ENCODE results near the gene PKHD1.

Gene PKHD1

DNA sequence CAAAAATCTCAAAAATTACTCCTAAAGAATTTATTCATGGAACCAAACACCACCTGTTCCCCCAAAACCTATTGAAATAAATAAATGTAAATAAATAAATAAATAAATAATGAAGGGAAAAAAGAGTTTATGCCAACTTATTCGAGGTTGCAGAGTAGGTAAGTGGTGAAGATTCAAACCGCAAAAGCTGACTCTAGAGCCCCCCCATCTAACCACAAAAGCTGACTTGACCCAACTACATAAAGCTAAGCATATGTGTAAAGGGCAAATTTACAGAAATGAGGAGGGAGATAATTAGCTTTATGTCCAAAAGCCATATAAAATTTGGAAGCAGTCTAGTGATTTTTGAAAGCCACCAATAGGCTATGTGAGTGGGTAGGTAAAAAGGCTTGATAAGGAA lies 486.9 kb downstream of the PKHD1 start:
- DNase-seq = no peak

DNA sequence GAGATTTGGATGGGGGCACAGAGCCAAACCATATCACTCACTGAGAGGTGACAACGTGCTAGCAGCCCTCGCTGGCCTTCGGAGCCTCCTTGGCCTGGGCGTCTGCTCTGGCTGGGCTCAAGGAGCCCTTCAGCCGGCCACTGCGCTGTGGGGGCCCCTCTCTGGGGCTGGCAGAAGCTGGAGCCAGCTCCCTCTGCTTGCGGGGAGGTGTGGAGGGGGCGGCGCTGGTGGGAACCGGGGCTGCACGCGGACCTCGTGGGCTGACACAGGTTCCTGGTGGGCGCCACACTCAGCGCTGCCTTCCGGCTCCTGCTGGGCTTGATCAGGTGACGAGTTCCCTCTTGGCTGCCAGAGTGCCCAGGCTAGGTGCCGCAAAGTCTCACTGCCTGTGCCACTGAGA lies 489.2 kb downstream of the PKHD1 start:
- no peak for DNase-seq

DNA sequence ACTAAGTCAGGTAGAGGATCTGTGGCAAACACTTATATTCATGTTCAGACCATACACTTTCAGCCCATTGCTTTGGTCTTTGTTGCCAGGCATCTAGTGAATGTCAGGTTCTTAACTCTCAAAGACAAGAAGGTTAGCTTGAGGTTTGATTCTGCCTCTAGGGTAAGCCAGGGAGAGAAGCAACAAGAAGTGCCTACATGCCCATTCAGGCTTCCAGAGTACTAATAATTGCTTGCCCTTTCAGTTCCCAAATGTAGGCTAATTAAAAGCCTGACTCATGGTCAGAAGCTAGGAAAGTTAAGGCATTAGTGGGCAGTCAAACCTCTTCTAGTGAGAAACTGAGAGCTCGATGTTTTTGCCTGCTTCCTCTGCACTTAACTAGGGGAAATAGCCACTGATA lies 492.4 kb downstream of the PKHD1 start:
- no peak for DNase-seq

DNA sequence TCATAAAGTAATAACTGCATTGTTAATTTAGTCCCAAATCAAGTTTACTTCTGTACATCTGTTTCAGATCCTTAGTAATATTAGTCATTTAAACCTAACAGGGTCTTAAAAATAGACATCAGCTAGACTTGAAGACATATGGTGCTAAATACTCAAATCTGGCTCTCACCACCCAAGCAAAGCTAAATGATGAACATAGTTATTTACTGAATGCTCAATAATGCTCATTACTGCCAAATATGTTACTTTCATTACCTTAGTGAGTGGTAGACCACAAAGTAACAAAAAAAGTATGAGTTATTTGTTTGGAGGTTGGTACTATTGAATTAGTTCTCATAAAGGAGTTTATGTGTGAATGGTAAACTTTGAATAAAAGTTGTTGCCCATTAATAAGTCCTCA lies 502.1 kb downstream of the PKHD1 start:
- DNase-seq = no peak

DNA sequence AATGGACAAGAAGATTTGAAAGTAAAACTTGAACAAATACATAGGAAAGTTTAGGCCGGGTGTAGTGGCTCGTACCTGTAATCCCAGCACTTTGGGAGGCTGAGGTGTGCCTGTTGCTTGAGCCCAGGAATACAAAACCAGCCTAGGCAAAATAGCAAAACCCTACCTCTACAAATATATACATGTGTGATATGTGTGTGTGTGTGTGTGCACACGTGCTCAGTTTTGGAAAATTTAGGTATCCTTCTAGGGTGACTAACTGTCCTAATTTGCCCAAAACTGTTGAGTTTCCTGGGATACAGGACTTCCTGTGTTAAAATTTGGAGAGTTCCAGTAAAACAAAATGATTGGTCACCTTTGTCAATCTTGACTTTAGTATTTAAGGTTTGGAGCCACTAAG lies 503.2 kb downstream of the PKHD1 start:
- DNase-seq = no peak

DNA sequence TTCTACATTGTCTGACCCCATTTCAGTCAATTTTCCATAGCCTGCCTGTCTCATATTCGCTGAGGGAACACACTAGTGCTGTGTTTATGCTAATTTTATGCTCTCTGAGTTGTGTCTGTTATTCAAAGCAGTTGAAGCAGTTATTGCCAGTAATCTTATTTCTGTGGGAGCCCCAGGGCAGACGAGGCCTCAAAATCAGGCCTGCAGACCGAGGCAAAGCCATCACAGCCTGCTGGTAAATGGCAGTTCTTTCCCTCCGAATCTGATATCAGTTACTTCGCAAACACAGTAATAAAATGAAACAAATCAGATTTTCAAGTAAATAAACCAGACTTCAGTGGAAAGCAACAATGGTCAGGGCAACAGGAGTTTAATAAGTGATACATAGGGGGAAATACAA lies 508.4 kb downstream of the PKHD1 start:
- DNase-seq = no peak

DNA sequence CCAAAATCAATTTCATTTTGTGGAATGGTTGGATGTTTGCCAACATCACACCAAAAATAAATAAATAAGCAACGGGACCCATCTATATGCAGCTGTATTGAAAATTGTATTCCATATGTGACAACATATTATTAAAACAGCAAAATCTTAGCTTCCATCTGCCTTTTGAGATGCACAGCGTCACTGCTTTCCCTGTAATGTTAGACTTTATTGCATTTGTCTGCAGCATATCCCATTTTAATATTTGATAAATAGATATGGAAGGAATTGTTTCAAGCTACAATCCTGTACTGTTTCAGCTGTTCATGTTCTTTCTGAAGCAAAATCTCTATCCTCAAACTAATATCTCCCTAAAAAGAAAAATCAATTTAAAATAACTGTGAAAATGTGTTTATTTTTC lies 509.1 kb downstream of the PKHD1 start:
- DNase-seq = no peak

DNA sequence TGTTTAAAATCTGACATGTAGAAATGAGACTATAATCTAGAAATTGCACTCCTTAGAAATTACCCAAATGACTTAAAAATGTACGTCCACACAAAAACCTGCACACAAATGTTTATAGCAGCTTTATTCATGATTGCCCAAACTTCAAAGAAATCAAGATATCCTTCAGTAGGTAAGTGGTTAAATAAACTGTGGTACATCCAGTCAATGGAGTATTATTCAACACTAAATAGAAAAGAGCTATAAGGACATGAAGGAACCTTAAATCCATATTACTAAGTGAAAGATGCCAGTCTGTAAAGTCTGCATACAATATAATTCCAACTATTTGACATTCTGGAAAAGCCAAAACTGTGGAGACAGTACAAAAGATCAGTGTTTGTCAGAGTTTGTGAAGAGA lies 513.4 kb downstream of the PKHD1 start:
- DNase-seq = no peak

DNA sequence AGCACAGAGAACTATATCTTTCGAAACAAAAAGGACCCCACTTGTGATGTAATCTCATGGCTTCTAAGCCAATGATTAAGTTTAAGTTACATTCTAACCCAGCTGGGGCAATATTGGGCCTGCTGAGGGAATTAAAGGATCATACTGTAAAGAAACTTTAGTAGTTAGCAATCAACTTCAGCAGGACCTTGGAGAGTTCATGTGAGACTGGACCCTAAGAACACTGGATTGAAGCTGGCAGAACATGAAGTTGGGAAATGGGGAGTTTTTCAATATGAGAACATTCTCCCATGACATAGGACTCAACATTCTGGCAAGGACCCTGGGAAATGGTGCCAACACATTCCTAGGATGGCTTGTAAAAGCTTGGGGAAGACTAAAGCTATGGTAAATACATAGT lies 516.2 kb downstream of the PKHD1 start:
- no peak for DNase-seq

DNA sequence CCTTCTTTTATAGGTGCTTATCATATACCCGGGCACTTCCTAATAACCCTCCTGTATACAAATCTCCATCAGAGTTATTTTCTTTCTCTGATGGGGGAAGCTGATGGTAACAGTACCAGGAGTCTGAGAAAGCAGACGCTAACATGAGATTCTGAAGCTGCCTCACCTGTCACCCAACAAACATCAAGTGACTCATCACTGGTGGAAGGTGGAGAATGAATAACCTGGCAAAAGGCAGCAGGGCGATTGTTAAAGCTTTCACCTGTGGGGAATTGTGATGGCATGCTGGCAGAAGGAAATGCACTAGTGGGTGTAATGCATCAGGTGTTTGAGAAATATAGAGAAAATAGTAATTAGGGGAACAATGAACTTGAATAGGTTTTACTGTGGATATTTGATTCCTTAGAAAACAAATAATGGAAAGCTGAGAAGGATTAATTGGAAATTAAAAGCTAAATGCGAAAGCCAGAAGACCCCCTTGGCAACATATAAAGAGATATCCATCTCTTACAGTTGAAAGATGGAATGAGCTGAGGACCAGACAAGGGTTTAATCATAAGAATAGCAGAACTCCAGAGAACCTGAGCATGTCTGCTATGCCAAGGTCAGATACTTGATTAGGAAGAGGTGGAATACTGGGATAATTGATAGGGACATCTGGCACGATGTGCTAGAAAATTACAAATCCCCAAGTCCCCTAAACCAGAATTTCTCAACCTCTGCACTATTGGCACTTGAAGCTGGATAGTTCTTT lies 517.1 kb downstream of the PKHD1 start:
- DNase-seq = no peak

DNA sequence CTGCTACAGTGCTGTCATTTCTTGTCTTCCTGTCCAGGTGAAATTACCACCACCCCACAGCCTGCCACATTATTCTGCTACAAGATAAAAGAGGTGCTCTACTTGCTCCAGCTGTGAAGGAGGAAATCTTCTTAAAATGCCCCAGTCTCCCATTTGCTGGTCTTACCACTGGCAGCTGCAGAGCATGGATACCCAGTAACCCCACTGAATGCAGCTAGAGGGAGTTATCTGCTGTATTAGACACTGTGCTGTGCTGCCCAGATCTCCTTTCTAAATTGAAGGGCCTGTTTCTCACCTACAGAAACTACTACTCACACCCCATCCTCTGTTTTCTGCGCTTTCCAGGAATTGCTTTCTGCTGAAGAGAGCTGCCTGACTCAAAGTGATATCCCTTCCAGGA lies 517.8 kb downstream of the PKHD1 start:
- peak; percentile 34 for DNase-seq

DNA sequence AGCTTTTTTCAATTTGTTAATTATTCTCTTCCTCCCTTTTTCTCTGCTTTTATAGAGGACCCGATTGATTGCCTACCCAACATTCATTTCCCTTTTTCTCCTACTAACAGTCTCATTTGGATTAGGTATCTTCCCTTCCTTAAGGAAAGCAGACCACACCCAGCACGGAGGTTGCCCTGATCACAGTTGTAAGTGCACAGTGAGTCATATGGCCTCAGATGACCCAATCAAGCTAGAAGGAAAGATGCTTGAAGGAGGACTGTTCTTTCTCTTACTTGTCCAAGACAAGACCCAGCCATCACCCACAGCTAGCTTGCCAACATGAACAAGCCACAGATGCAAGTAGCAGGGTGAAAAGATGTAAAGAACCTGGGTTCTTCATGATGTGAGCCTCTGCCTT lies 518.6 kb downstream of the PKHD1 start:
- DNase-seq = no peak

DNA sequence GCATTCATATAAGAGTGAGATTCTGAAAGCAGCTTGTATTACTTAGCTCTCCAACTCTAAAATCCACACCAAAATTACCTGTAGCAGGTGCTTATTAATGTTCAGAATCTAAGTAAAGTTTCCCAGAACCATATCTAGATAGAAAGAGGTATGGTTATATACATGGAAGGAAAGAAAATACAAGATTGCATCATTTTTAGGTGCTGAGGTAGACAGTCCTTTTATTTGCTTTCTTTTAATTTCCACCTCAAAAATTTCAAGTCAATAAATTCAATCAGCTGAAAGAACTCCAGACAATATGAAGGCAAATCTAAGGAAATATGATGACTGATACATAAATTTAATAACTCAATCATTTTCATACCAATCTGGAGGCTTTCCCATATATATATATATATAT lies 521.9 kb downstream of the PKHD1 start:
- no peak for DNase-seq

All from NCI-H82 (cell line).